CD14-positive monocyte (primary cell): Measurements from ENCODE around the gene DNAJB8. TPM values are rescaled to one million over a fixed set of nuclear protein-coding genes. Genes with fewer than 3 reads are reported as not detected.

ENCODE experiments used
- DNase-seq, 3 donors: peaks; one replicate each; pipeline ENCODE4 v3.0.0-alpha.2; 2011 to 2022
- H2AFZ ChIP-seq: 2 replicates; pipeline ENCODE4 v1.6.0; 2012; ENCODE audit warnings: mild to moderate bottlenecking, low read depth, low read length, inconsistent platforms; ENCODE audit not compliant: insufficient read depth, poor library complexity, severe bottlenecking
- H3K27ac ChIP-seq, 2 donors: 1 replicate in 1 of 2; 2 replicates in 1 of 2; pipeline ENCODE4 v1.5.1; 2012 to 2013; ENCODE audit warnings: low read length in 2 of 2, control low read depth in 1 of 2, inconsistent platforms in 1 of 2, low read depth in 1 of 2, mild to moderate bottlenecking in 1 of 2
- H3K27me3 ChIP-seq, 2 donors: one replicate each; pipeline versions ENCODE4 v1.6.0 to v1.6.1; 2011 to 2013; ENCODE audit warnings: low read length in 2 of 2; ENCODE audit not compliant: control insufficient read depth in 2 of 2, insufficient read depth in 2 of 2
- H3K36me3 ChIP-seq, 2 donors: replicated peaks in 1 of 2; 1 replicate in 1 of 2; 2 replicates in 1 of 2; pipeline versions ENCODE4 v1.5.1 to v1.6.1; 2012 to 2013; ENCODE audit warnings: low read length in 2 of 2, control low read depth in 1 of 2, inconsistent platforms in 1 of 2, mild to moderate bottlenecking in 1 of 2; ENCODE audit not compliant: insufficient read depth in 2 of 2, control insufficient read depth in 1 of 2
- H3K4me1 ChIP-seq, 2 donors: 1 replicate in 1 of 2; 2 replicates in 1 of 2; pipeline versions ENCODE4 v1.5.1 to v1.6.1; 2012 to 2013; ENCODE audit warnings: low read length in 2 of 2, control low read depth in 1 of 2, inconsistent platforms in 1 of 2, mild to moderate bottlenecking in 1 of 2, moderate library complexity in 1 of 2; ENCODE audit not compliant: insufficient read depth in 2 of 2, control insufficient read depth in 1 of 2
- H3K4me2 ChIP-seq: replicated peaks from 2 replicates; pipeline ENCODE3; 2012; ENCODE audit warnings: low read length, moderate library complexity, mild to moderate bottlenecking; ENCODE audit not compliant: poor library complexity, severe bottlenecking; ENCODE audit errors: extremely low read depth
- H3K4me3 ChIP-seq, 3 experiments: fragments of 200-600 bp in 1 of 3; sonication (generic) in 1 of 3; replicated peaks in 1 of 3; 1 replicate in 2 of 3; 2 replicates in 1 of 3; pipeline ENCODE4 v1.5.1; 2011 to 2013; ENCODE audit warnings: low read length in 3 of 3, mild to moderate bottlenecking in 3 of 3, control low read depth in 2 of 3, low read depth in 2 of 3, inconsistent platforms in 1 of 3, moderate library complexity in 1 of 3
- H3K79me2 ChIP-seq: 2 replicates; pipeline ENCODE4 v1.6.0; 2012; ENCODE audit warnings: mild to moderate bottlenecking, control low read depth, inconsistent platforms, low read length, moderate library complexity; ENCODE audit not compliant: insufficient read depth
- H3K9ac ChIP-seq: 2 replicates; pipeline ENCODE4 v1.6.0; 2017; ENCODE audit warnings: low read length, mild to moderate bottlenecking; ENCODE audit not compliant: insufficient read depth, poor library complexity, severe bottlenecking
- H3K9me3 ChIP-seq, 2 donors: replicated peaks in 1 of 2; 1 replicate in 1 of 2; 2 replicates in 1 of 2; pipeline versions ENCODE4 v1.5.1 to v1.6.1; 2012 to 2013; ENCODE audit warnings: low read length in 2 of 2, control low read depth in 1 of 2; ENCODE audit not compliant: control insufficient read depth in 1 of 2, insufficient read depth in 1 of 2
- H4K20me1 ChIP-seq: 2 replicates; pipeline ENCODE4 v1.6.0; 2012; ENCODE audit warnings: mild to moderate bottlenecking, low read length, control low read depth, moderate library complexity; ENCODE audit not compliant: insufficient read depth
- H3K27ac Mint-ChIP-seq, 7 donors: one replicate each; pipeline ENCODE4 v1.8.0; 2020; ENCODE audit warnings: mild to moderate bottlenecking in 7 of 7, mixed read lengths in 7 of 7, moderate library complexity in 6 of 7, inconsistent platforms in 2 of 7
- H3K27me3 Mint-ChIP-seq, 3 donors: one replicate each; pipeline ENCODE4 v1.8.0; 2021 to 2022; ENCODE audit warnings: low read depth in 3 of 3, mild to moderate bottlenecking in 3 of 3, mixed read lengths in 3 of 3, moderate library complexity in 3 of 3, inconsistent platforms in 1 of 3
- H3K36me3 Mint-ChIP-seq, 2 donors: one replicate each; pipeline ENCODE4 v1.8.0; 2020; ENCODE audit warnings: mixed read lengths in 2 of 2, inconsistent platforms in 1 of 2, mild to moderate bottlenecking in 1 of 2
- H3K4me1 Mint-ChIP-seq: one replicate; pipeline ENCODE4 v1.8.0; 2020; ENCODE audit warnings: mild to moderate bottlenecking, mixed read lengths
- H3K4me3 Mint-ChIP-seq, 2 donors: one replicate each; pipeline ENCODE4 v1.8.0; 2020; ENCODE audit warnings: mild to moderate bottlenecking in 2 of 2, mixed read lengths in 2 of 2, moderate library complexity in 1 of 2
- H3K9me3 Mint-ChIP-seq, 7 donors: one replicate each; pipeline ENCODE4 v1.8.0; 2020 to 2022; ENCODE audit warnings: mixed read lengths in 7 of 7, mild to moderate bottlenecking in 6 of 7, moderate library complexity in 6 of 7, inconsistent platforms in 2 of 7
- whole genome bisulfite sequencing: methylation state at CpG from one replicate; pipeline ENCODE4 v1.1.5; 2013; ENCODE audit warnings: missing lambda C conversion rate; ENCODE audit not compliant: insufficient coverage; 5-methylcytosine and 5-hydroxymethylcytosine counted together
- intact Hi-C, 2 donors: fragments of 100-400 bp; cut with micrococcal nuclease; formaldehyde crosslinking; loops; one replicate each; pipeline versions ENCODE4 v1.15.0 to v1.15.1; 2023
- polyA plus RNA-seq, 3 donors: library from polyadenylated mRNA; depleted of rRNA in 1 of 3; unstranded in 2 of 3; stranded (reverse) in 1 of 3; fragments of 300-500 nt in 2 of 3; fragments of >200 nt in 1 of 3; fragmentation: Illumina TruSeq in 2 of 3; gene quantifications; 1 replicate in 2 of 3; 2 replicates in 1 of 3; pipeline ENCODE4 v1.2.3, GENCODE V29; 2012 to 2021
- TF ChIP-seq, protein P1 (sequence below): fragments of 200-600 bp; IDR thresholded peaks from one replicate; pipeline ENCODE4 v1.8.0; 2022; ENCODE audit warnings: antibody characterized with exemption, mild to moderate bottlenecking

The DNAJB8 gene
- polyA plus RNA-seq, 3 donors = not detected

- H3K27me3 ChIP-seq = no peaks in the 10 kb centered on the region
- no peak overlapping the region for H3K4me2 ChIP-seq
- no peaks in the 10 kb centered on the region for H3K4me1 ChIP-seq
- Mint-ChIP-seq H3K4me3 (no peak overlapping the region), H3K9me3 (peaks cover 0 to 2% (median 0%) of the 10 kb centered on the region in 7 donors), H3K4me1 (no peaks in the 10 kb centered on the region), H3K27ac (no peak overlapping the region), H3K27me3 (peaks cover 11 to 18% (median 18%) of the 10 kb centered on the region in 3 donors), H3K36me3 (no peaks in the 10 kb centered on the region)
- H3K4me3 ChIP-seq = no peak overlapping the region
- H3K27ac ChIP-seq = no peak overlapping the region
- no peaks in the 10 kb centered on the region for H3K36me3 ChIP-seq
- no peaks in the 10 kb centered on the region for H3K9me3 ChIP-seq
- no peaks in the 10 kb centered on the region for H3K79me2 ChIP-seq
- intact Hi-C loops = no loop called here
- no peak overlapping the region for H2AFZ ChIP-seq
- no peaks in the 10 kb centered on the region for H4K20me1 ChIP-seq
- H3K9ac ChIP-seq = no peak overlapping the region
- TF ChIP-seq, protein P1, sequence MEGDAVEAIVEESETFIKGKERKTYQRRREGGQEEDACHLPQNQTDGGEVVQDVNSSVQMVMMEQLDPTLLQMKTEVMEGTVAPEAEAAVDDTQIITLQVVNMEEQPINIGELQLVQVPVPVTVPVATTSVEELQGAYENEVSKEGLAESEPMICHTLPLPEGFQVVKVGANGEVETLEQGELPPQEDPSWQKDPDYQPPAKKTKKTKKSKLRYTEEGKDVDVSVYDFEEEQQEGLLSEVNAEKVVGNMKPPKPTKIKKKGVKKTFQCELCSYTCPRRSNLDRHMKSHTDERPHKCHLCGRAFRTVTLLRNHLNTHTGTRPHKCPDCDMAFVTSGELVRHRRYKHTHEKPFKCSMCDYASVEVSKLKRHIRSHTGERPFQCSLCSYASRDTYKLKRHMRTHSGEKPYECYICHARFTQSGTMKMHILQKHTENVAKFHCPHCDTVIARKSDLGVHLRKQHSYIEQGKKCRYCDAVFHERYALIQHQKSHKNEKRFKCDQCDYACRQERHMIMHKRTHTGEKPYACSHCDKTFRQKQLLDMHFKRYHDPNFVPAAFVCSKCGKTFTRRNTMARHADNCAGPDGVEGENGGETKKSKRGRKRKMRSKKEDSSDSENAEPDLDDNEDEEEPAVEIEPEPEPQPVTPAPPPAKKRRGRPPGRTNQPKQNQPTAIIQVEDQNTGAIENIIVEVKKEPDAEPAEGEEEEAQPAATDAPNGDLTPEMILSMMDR = no peak
- DNase-seq = no peak
- whole genome bisulfite sequencing = 100% methylated on average over 2 of the region's 2 CpGs
Measured at GRCh38 chr3:128471110-128471509, 4.4 kb upstream of the DNAJB8 start.

- Histone ChIP-seq H3K4me3 (no peak overlapping the region), H3K79me2 (no peaks in the 10 kb centered on the region), H3K36me3 (no peaks in the 10 kb centered on the region), H3K27me3 (no peaks in the 10 kb centered on the region), H3K9me3 (no peaks in the 10 kb centered on the region), H2AFZ (no peak overlapping the region), H3K4me2 (no peak overlapping the region), H3K27ac (no peak overlapping the region), H3K9ac (no peak overlapping the region), H4K20me1 (no peaks in the 10 kb centered on the region), H3K4me1 (no peaks in the 10 kb centered on the region)
- no peak for DNase-seq
- TF ChIP-seq, protein P1 = no peak
- Mint-ChIP-seq H3K27me3 (peaks cover 11 to 23% (median 15%) of the 10 kb centered on the region in 3 donors), H3K9me3 (peaks cover 0 to 2% (median 0%) of the 10 kb centered on the region in 7 donors), H3K36me3 (no peaks in the 10 kb centered on the region), H3K4me3 (no peak overlapping the region), H3K4me1 (no peaks in the 10 kb centered on the region), H3K27ac (peak overlapping the region in 1 of 7 donors; percentile 32)
- WGBS = 89% methylated on average over 8 of the region's 13 CpGs
- intact Hi-C loops = no loop called here
Measured at GRCh38 chr3:128470134-128470899, 3.6 kb upstream of the DNAJB8 start.
